DMS79 treated with DMSO at 0.1 percent for 48 hours (cell line): ENCODE measurements around the gene PTPRE.

Experiments used
- DNase-seq: peaks from one replicate; lab custom pipeline; 2025; lab: John Stamatoyannopoulos, UW

The PTPRE gene

GRCh38 chr10:128098631-128099030, 191.7 kb downstream of the PTPRE start:
- DNase-seq = no peak

GRCh38 chr10:128099901-128100300, 193.0 kb downstream of the PTPRE start:
- no peak for DNase-seq

DNA sequence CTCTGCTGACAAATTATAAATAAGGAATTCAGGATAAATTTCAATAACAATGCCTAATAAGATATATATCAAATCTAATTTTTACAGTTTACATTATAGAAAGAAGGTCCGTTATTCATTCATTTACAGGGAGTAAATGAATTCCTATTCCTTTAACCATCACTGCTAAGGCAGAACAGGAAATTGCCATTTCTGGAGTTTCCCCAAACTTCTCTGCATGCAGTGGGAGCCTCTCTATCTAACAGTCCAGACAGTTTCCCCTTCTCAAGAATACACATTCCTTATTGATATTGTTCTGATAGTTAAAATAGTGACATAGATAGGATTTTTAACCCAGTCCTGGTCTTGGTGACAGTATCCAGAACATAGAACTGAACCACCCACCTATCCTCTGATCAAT, 195.0 kb downstream of the PTPRE start:
- no peak for DNase-seq

GRCh38 chr10:128102480-128103228, 195.8 kb downstream of the PTPRE start:
- peak; percentile 67 for DNase-seq

DNA sequence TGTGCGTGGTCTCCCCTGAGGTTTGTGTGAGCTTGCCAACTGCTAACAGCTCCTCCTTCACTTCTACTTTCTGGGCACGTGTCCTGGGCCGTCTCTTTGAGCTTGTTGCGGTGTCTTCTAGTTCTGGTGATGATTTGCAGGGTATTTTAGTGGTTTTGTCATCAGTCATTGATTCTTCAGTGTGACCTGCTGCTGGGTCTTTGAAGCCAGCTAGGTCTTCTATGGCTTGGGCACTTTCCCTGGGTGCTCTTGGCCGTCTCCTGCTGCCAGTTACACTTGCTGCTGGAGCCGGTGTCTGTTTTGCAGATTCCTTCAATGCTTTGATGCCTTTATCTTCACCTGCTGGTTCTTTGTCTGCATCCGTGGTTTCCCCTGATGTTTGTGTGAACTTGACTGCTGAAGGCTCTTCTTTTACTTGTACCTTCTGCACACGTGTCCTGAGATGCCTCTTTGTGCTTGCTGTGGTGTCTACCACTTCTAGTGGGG, 196.4 kb downstream of the PTPRE start:
- DNase-seq = no peak

GRCh38 chr10:128105383-128105782, 198.5 kb downstream of the PTPRE start:
- DNase-seq = no peak

- no peak for DNase-seq
These were observed 202.8 kb downstream of the PTPRE start for GRCh38 chr10:128109707-128110106.

GRCh38 chr10:128110339-128110738, 203.4 kb downstream of the PTPRE start:
- DNase-seq = no peak

DNA sequence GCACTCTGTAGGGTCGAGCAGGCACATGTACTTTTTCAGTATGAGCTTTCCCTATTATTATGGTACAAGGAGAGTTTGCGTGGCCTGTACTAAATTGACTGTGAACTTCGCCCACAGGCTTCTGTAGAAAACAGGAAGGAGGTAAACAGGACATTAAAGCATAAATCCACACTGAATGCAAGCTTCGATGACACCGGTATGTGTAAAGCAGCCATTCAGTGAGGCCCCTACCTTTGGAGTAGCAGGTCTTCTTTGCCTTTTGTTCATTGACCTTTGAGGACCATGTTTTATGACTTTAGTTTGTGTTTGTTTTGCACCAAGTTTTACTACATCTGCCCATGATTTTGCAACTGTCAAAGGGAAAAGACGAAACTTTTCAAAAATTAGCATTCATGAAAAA, 204.8 kb downstream of the PTPRE start:
- no peak for DNase-seq

GRCh38 chr10:128113026-128113425, 206.1 kb downstream of the PTPRE start:
- DNase-seq = no peak

- DNase-seq = no peak
These were observed 208.0 kb downstream of the PTPRE start for GRCh38 chr10:128114901-128115300.

GRCh38 chr10:128115356-128115755, 208.5 kb downstream of the PTPRE start:
- DNase-seq = no peak

GRCh38 chr10:128116187-128116586, 209.3 kb downstream of the PTPRE start:
- no peak for DNase-seq

- no peak for DNase-seq
These were observed 210.1 kb downstream of the PTPRE start for GRCh38 chr10:128116851-128117615.

- DNase-seq = no peak
These were observed 215.0 kb downstream of the PTPRE start for GRCh38 chr10:128121750-128122412.

- no peak for DNase-seq
These were observed 216.0 kb downstream of the PTPRE start for GRCh38 chr10:128122931-128123330.

- DNase-seq = no peak
These were observed 216.9 kb downstream of the PTPRE start for GRCh38 chr10:128123846-128124245.

DNA sequence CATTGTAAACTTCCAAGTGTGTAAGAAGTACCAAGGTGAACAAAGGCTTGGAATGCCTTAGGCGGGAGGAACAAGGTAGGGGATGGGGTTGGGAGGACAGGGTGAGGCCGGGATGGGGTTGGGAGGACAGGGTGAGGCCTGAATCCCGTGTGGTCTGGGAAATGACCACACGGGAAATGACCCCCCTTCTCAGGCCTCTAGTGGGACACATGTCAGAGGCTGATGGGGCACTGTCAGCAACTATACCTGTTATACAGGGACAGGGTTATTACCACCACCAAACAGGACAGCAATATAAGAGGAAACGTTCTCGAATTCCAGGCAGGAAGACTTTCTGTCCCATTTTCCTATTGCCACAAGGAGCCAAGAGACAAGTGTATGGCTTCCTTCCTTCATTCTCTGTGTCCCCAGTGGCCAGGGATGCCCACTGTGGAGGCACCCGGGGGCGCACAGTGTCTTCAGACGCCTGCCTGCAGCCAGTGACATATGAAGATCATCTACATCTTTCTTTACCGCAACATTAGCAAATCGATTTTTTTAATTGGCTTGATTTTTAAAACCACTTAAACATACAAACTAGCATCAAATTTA, 218.0 kb downstream of the PTPRE start:
- no peak for DNase-seq

DNA sequence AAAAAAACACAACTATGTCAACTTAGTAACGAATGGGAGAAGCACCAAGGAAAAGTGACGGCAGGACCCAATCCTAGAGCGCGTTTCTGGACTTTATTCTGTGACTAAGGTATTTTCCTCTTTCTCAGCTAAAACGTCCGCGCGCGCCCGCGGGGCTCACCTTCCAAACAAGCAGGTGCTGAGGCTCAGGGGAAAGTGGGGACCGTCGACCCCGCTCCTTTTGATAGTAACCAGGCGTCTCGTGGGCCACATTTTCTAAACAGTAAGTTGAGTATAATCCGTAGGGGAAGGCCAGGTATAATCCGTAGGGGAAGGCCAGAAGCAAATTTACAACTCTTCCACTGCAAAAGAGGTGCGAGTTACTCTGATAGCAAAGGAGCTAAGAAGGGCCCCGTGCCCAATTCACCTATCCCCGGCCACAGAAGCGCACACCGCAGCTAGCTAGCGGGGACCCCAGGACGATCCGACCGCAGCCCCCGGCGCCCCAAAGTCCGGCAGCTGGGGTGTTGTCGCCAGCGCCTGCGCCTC, 218.6 kb downstream of the PTPRE start:
- DNase-seq = no peak

- DNase-seq = peak; percentile 61
These were observed 219.3 kb downstream of the PTPRE start, which contains the start of gene MKI67 for GRCh38 chr10:128125944-128126764. TSS of gene MKI67 (minus strand) at chr10:128126423. CDS start at chr10:128125667, 756 bp downstream.

GRCh38 chr10:128128582-128128981, 221.7 kb downstream of the PTPRE start:
- DNase-seq = no peak
